GM10266 (cell line): ENCODE results near the gene EPS8.

ENCODE experiments used
- DNase-seq: peaks from one replicate; pipeline ENCODE4 v3.0.0; 2012; ENCODE audit errors: extremely low spot score
- CTCF ChIP-seq: IDR thresholded peaks from 2 replicates; pipeline ENCODE4 v1.5.1; 2012; ENCODE audit warnings: mild to moderate bottlenecking, low read depth; ENCODE audit not compliant: control insufficient read depth, insufficient read depth; ENCODE audit errors: missing control alignments

The EPS8 gene

GRCh38 chr12:15691388-15691787 is 97.8 kb downstream of the EPS8 start:
- no peak for TF ChIP-seq CTCF
- no peak for DNase-seq

- no peak for DNase-seq
- no peak for TF ChIP-seq CTCF
These were observed 98.9 kb downstream of the EPS8 start for GRCh38 chr12:15690320-15690719.

GRCh38 chr12:15689751-15690191 is 99.4 kb downstream of the EPS8 start:
- no peak for DNase-seq

GRCh38 chr12:15688838-15689625 is 100.2 kb downstream of the EPS8 start:
- no peak for DNase-seq
- no peak for TF ChIP-seq CTCF

More at GRCh38 chr12:15689751-15690191, 99.4 kb downstream of the EPS8 start:
- no peak for TF ChIP-seq CTCF

- DNase-seq: no peak
- no peak for TF ChIP-seq CTCF
These were observed 100.9 kb downstream of the EPS8 start for GRCh38 chr12:15688202-15688736.

GRCh38 chr12:15687583-15687982 is 101.6 kb downstream of the EPS8 start:
- TF ChIP-seq CTCF: no peak
- no peak for DNase-seq

GRCh38 chr12:15684896-15685658 is 104.1 kb downstream of the EPS8 start:
- DNase-seq: no peak
- no peak for TF ChIP-seq CTCF
